ENCODE results near the gene MRPL36.

The MRPL36 gene

DNA sequence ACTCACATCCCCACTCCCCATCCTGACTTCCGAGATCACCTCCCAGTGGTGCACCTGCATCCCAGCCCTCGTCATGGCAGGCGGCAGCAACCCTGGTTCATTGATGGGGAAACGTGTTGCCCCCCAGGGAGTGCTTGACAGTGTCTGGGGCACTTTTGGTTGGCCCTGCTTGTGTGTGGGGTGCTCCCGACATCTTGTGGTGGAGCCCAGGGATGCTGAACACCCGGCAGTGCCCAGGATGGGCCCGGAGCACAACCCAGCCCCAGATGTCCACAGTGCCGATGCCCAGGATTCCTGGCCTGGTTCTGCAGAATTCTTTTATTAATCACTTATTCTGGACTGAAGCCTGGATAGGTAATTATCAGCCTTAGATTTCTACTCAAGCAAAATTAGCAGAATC, 3.7 kb downstream of the MRPL36 start:
- Histone ChIP-seq H3K9me3 (no peaks in the 10 kb centered on the region), H3K4me1 (no peaks in the 10 kb centered on the region), H3K36me3 (peaks cover 16% of the 10 kb centered on the region), H3K4me3 (ENCODE audit: low read depth, low read length) (no peak overlapping the region), H3K27me3 (no peaks in the 10 kb centered on the region)
- DNase-seq: no peak
- TF ChIP-seq, protein P1, sequence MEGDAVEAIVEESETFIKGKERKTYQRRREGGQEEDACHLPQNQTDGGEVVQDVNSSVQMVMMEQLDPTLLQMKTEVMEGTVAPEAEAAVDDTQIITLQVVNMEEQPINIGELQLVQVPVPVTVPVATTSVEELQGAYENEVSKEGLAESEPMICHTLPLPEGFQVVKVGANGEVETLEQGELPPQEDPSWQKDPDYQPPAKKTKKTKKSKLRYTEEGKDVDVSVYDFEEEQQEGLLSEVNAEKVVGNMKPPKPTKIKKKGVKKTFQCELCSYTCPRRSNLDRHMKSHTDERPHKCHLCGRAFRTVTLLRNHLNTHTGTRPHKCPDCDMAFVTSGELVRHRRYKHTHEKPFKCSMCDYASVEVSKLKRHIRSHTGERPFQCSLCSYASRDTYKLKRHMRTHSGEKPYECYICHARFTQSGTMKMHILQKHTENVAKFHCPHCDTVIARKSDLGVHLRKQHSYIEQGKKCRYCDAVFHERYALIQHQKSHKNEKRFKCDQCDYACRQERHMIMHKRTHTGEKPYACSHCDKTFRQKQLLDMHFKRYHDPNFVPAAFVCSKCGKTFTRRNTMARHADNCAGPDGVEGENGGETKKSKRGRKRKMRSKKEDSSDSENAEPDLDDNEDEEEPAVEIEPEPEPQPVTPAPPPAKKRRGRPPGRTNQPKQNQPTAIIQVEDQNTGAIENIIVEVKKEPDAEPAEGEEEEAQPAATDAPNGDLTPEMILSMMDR (IDR thresholded peaks at IDR 0.05; ENCODE audit: low read depth, low read length): no peak

- TF ChIP-seq, protein P1 (IDR thresholded peaks at IDR 0.05; ENCODE audit: low read depth, low read length): no peak
- H3K36me3 ChIP-seq: peaks cover 16% of the 10 kb centered on the region
Measured at GRCh38 chr5:1795506-1795905, 4.1 kb downstream of the MRPL36 start.

DNA sequence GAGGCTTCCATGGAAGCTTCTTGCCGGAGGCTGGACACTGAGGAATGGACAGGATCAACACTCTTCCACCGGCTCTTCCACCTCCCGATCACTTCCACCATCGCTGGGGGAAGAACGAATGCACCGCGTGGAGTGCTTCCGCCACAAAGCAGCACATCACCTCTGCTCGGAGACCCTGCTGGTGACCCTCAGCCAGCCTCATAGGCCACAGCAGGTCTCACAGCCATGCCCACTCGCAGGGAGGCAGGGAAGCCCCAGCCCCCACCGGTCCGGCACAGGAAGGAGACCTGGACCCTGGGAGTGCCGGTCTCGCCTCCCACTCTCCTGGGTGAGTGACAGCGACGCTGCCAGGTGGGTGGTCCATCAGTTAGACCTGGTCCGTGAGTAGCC, 4.7 kb downstream of the MRPL36 start:
- no peak for DNase-seq
- no peaks in the 10 kb centered on the region for H3K4me1 ChIP-seq
- no peaks in the 10 kb centered on the region for H3K9me3 ChIP-seq
- TF ChIP-seq, protein P1 (IDR thresholded peaks at IDR 0.05; ENCODE audit: low read depth, low read length): no peak
- H3K27me3 ChIP-seq: no peaks in the 10 kb centered on the region
- no peak overlapping the region for H3K4me3 ChIP-seq (ENCODE audit: low read depth, low read length)
- H3K36me3 ChIP-seq: peaks cover 16% of the 10 kb centered on the region

More at GRCh38 chr5:1795506-1795905, 4.1 kb downstream of the MRPL36 start:
- no peak for DNase-seq
- Histone ChIP-seq H3K4me3 (ENCODE audit: low read depth, low read length) (no peak overlapping the region), H3K4me1 (no peaks in the 10 kb centered on the region), H3K27me3 (no peaks in the 10 kb centered on the region), H3K9me3 (no peaks in the 10 kb centered on the region)

GRCh38 chr5:1793966-1794900, 5.4 kb downstream of the MRPL36 start:
- Histone ChIP-seq H3K27me3 (no peaks in the 10 kb centered on the region), H3K9me3 (no peaks in the 10 kb centered on the region), H3K36me3 (peaks cover 16% of the 10 kb centered on the region), H3K4me1 (no peaks in the 10 kb centered on the region), H3K4me3 (ENCODE audit: low read depth, low read length) (no peak overlapping the region)
- TF ChIP-seq, protein P1 (IDR thresholded peaks at IDR 0.05; ENCODE audit: low read depth, low read length): no peak
- no peak for DNase-seq

- DNase-seq: no peak
- no peak overlapping the region for H3K4me3 ChIP-seq (ENCODE audit: low read depth, low read length)
- no peaks in the 10 kb centered on the region; the same call in 1 of the 2 replicates for H3K27me3 ChIP-seq
- TF ChIP-seq, protein P1 (IDR thresholded peaks at IDR 0.05; ENCODE audit: low read depth, low read length): no peak
- peaks cover 15% of the 10 kb centered on the region for H3K36me3 ChIP-seq
- no peaks in the 10 kb centered on the region for H3K9me3 ChIP-seq
- H3K4me1 ChIP-seq: no peaks in the 10 kb centered on the region
Measured at GRCh38 chr5:1793301-1793740, 6.3 kb downstream of the MRPL36 start.

DNA sequence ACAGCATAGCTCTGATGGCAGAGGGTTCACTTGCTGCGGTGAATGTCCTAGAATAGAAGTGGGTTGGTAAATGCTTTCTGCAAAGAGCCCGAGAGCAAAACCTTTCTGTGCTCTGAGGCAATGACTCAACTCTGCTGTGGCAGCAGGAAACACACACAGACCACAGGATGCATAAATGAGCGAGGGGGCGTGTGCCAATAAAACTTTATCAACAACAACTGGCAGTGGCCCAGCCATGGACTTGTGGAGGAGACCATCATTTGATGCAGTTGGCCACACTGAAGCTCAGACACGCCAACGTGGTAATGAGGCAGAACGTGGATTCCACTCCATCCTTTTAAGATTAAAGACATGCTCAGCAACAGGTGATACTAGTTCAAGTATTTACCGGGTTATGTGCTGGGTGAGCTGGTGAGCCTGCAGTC, 6.8 kb downstream of the MRPL36 start:
- Histone ChIP-seq H3K4me3 (ENCODE audit: low read depth, low read length) (no peak overlapping the region), H3K4me1 (no peaks in the 10 kb centered on the region), H3K36me3 (peaks cover 11% of the 10 kb centered on the region), H3K9me3 (no peaks in the 10 kb centered on the region), H3K27me3 (no peaks in the 10 kb centered on the region; the same call in 1 of the 2 replicates)
- DNase-seq: no peak
- TF ChIP-seq, protein P1 (IDR thresholded peaks at IDR 0.05; ENCODE audit: low read depth, low read length): no peak
